ENCODE results near the gene ACTR6. TPM values are rescaled to one million over a fixed set of nuclear protein-coding genes. Genes with fewer than 3 reads are reported as not detected.

The ACTR6 gene
- total and polyA plus RNA-seq, 9 of the 15 experiments (the other 6 are each of a cell fraction or from before 2014, with no cell fraction given) = 26.1 to 109 (median 70.9) TPM

DNA sequence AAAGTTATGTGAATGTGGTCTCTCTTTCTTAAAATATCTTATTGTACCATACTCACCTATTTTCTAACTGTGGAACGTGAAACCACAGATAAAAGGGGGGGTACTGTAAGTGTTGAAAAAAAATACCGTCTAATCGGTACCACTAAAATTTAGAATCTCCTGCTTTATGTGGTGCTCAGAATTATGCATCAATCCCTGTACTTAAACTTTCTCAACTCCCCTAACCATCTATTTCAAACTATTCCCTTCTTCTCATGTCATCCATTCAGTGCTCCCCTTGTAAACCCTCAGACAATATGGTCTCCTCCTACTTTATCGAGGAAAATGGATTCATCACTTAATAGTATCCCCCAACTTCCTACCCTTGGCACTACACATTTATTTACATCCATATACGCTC lies 42.5 kb downstream of the ACTR6 start:
- TF ChIP-seq, protein P1, sequence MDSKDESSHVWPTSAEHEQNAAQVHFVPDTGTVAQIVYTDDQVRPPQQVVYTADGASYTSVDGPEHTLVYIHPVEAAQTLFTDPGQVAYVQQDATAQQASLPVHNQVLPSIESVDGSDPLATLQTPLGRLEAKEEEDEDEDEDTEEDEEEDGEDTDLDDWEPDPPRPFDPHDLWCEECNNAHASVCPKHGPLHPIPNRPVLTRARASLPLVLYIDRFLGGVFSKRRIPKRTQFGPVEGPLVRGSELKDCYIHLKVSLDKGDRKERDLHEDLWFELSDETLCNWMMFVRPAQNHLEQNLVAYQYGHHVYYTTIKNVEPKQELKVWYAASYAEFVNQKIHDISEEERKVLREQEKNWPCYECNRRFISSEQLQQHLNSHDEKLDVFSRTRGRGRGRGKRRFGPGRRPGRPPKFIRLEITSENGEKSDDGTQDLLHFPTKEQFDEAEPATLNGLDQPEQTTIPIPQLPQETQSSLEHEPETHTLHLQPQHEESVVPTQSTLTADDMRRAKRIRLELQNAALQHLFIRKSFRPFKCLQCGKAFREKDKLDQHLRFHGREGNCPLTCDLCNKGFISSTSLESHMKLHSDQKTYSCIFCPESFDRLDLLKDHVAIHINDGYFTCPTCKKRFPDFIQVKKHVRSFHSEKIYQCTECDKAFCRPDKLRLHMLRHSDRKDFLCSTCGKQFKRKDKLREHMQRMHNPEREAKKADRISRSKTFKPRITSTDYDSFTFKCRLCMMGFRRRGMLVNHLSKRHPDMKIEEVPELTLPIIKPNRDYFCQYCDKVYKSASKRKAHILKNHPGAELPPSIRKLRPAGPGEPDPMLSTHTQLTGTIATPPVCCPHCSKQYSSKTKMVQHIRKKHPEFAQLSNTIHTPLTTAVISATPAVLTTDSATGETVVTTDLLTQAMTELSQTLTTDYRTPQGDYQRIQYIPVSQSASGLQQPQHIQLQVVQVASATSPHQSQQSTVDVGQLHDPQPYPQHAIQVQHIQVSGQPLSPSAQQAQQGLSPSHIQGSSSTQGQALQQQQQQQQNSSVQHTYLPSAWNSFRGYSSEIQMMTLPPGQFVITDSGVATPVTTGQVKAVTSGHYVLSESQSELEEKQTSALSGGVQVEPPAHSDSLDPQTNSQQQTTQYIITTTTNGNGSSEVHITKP (IDR thresholded peaks at IDR 0.05; ENCODE audit: partially characterized antibody) = peak; percentile 92
- TF ChIP-seq, protein P2, sequence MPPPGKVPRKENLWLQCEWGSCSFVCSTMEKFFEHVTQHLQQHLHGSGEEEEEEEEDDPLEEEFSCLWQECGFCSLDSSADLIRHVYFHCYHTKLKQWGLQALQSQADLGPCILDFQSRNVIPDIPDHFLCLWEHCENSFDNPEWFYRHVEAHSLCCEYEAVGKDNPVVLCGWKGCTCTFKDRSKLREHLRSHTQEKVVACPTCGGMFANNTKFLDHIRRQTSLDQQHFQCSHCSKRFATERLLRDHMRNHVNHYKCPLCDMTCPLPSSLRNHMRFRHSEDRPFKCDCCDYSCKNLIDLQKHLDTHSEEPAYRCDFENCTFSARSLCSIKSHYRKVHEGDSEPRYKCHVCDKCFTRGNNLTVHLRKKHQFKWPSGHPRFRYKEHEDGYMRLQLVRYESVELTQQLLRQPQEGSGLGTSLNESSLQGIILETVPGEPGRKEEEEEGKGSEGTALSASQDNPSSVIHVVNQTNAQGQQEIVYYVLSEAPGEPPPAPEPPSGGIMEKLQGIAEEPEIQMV (tag; conservative IDR thresholded peaks at IDR 0.05; ENCODE audit: low read depth) = no peak
- FAIRE-seq (no peak), DNase-seq (ENCODE audit: extremely low read depth in 1 of 4, low spot score in 3 of 4) (no peak), ATAC-seq (no peak)
- H3K4me2 ChIP-seq (ENCODE audit: insufficient read depth, low read length) = no peak overlapping the region
- no peak overlapping the region for H3K27ac ChIP-seq (ENCODE audit: extremely low read depth, low read depth, low read length)
- ChIA-PET CTCF (ENCODE audit: low intra/inter-chr PET ratio) (no interaction called here), POLR2A (no interaction called here)
- H3K27me3 ChIP-seq (ENCODE audit: control insufficient read depth in 2 of 2, insufficient read depth in 2 of 2, low read length in 2 of 2) = no peaks in the 10 kb centered on the region
- intact Hi-C loops (cut with micrococcal nuclease) (no loop called here), in situ Hi-C loops (cut with MboI) (loop anchor here (10.0 kb wide), 1 partner anchor 332 kb away; the partner anchor contains the start of gene GAS2L3)
- no peaks in the 10 kb centered on the region for H3K9me3 ChIP-seq (replicated peaks; ENCODE audit: control insufficient read depth, insufficient read depth, low read depth, low read length)
- H3K36me3 ChIP-seq (ENCODE audit: control insufficient read depth, insufficient read depth, low read length) = no peaks in the 10 kb centered on the region
- no peak overlapping the region for H3K4me3 ChIP-seq
- H3K9me1 ChIP-seq (ENCODE audit: control insufficient read depth, insufficient read depth, low read length) = no peaks in the 10 kb centered on the region
- H4K20me1 ChIP-seq (replicated peaks; ENCODE audit: control insufficient read depth, insufficient read depth, low read length) = no peaks in the 10 kb centered on the region
- H3K9ac ChIP-seq (ENCODE audit: insufficient read depth in 1 of 2, low read depth in 2 of 2, low read length in 2 of 2) = no peak overlapping the region
- no peaks in the 10 kb centered on the region for H3K79me2 ChIP-seq (ENCODE audit: control insufficient read depth, insufficient read depth, low read length)
- H3K4me1 ChIP-seq (replicated peaks in 1 of 2; ENCODE audit: control insufficient read depth in 2 of 2, insufficient read depth in 2 of 2, low read length in 2 of 2) = no peaks in the 10 kb centered on the region
- WGBS (ENCODE audit: insufficient coverage, low coverage, missing lambda C conversion rate) = 36% methylated on average over 5 of the region's 5 CpGs
- no TSS peak for BruUV-seq (replicated peaks)
- no peak overlapping the region for H2AFZ ChIP-seq (ENCODE audit: low read depth, low read length)

Data from K562 (cell line).